ENCODE measurements around the gene GRIN2C. TPM values are rescaled to one million over a fixed set of nuclear protein-coding genes. Genes with fewer than 3 reads are reported as not detected.

The GRIN2C gene
- total and polyA plus RNA-seq, 9 of the 15 experiments (the other 6 are each of a cell fraction or from before 2014, with no cell fraction given), result under 0.01 to 0.33 (median 0.10) TPM; not detected in 2

DNA sequence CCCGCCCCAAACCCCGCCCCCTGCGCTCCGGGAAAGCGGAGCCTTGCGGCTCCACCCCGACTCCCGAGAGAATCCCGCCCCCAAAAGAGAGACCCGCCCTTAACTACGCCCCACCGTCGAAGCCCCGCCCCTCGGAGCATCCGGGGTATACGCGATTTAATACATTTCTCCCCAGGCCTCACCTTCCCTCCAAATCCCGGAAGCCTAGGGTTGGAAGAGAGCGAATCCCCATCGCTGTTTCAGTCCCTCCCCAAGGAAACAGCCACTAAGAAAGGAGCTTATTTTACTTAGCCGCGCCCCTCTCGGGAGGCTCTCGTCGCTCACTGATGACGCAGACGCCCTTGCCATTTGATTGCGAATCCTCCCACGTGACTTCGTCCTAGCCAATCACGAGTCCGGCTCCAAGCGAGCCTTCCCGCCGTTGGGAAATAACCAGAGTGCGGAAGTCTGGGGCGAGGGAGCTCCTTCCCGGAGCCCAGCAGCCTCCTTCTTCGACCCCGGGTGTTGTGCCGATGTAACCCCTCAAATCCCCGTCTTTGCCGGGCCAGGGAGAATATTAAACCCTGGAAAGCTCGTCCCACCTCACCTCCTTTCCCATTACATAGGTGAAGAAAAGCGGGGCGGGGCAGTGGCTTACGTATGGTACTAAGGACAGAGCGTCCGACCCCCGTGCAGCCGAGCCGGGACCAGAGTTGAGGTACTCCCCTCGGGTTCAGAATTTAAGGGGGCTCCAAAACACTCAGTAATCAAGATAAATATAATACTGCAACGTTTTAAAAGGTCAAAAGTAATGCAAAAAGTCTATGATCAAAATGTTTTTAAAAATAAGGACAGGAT, 13.6 kb upstream of the GRIN2C start (continued):
- TF ChIP-seq ZNF436 (CRISPR knock-in tag; IDR thresholded peaks at IDR 0.05), result peak; percentile 45; the same call in 1 of the 2 replicates
- peak; percentile 34 to 94; a peak in 2 of 4 replicates for TF ChIP-seq MLLT1 (IDR thresholded peaks at IDR 0.05)
- no peak for TF ChIP-seq ZNF316 (IDR thresholded peaks at IDR 0.05)
- no peak for TF ChIP-seq DPF2 (IDR thresholded peaks at IDR 0.05)
- peak; percentile 68 for TF ChIP-seq BRD9 (IDR thresholded peaks at IDR 0.05; ENCODE audit: low read depth, partially characterized antibody)
- peak; percentile 98 for TF ChIP-seq TFE3 (CRISPR knock-in tag; IDR thresholded peaks at IDR 0.05)
- TF ChIP-seq, protein P1, sequence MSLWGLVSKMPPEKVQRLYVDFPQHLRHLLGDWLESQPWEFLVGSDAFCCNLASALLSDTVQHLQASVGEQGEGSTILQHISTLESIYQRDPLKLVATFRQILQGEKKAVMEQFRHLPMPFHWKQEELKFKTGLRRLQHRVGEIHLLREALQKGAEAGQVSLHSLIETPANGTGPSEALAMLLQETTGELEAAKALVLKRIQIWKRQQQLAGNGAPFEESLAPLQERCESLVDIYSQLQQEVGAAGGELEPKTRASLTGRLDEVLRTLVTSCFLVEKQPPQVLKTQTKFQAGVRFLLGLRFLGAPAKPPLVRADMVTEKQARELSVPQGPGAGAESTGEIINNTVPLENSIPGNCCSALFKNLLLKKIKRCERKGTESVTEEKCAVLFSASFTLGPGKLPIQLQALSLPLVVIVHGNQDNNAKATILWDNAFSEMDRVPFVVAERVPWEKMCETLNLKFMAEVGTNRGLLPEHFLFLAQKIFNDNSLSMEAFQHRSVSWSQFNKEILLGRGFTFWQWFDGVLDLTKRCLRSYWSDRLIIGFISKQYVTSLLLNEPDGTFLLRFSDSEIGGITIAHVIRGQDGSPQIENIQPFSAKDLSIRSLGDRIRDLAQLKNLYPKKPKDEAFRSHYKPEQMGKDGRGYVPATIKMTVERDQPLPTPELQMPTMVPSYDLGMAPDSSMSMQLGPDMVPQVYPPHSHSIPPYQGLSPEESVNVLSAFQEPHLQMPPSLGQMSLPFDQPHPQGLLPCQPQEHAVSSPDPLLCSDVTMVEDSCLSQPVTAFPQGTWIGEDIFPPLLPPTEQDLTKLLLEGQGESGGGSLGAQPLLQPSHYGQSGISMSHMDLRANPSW (CRISPR knock-in tag; IDR thresholded peaks at IDR 0.05), result no peak
- TF ChIP-seq POLR2G (IDR thresholded peaks at IDR 0.05; ENCODE audit: low read depth, low read length), result peak; percentile 80
- TF ChIP-seq NUFIP1 (IDR thresholded peaks at IDR 0.05; ENCODE audit: partially characterized antibody), result no peak
- TF ChIP-seq JUND (IDR thresholded peaks at IDR 0.05; ENCODE audit: borderline replicate concordance, low read depth, low read length), result peak; percentile 63
- no peak; the same call in 2 of the 3 replicates for TF ChIP-seq JUND (tag; IDR thresholded peaks at IDR 0.05; ENCODE audit: borderline replicate concordance, low read depth, low read length)
- TF ChIP-seq, protein P2, sequence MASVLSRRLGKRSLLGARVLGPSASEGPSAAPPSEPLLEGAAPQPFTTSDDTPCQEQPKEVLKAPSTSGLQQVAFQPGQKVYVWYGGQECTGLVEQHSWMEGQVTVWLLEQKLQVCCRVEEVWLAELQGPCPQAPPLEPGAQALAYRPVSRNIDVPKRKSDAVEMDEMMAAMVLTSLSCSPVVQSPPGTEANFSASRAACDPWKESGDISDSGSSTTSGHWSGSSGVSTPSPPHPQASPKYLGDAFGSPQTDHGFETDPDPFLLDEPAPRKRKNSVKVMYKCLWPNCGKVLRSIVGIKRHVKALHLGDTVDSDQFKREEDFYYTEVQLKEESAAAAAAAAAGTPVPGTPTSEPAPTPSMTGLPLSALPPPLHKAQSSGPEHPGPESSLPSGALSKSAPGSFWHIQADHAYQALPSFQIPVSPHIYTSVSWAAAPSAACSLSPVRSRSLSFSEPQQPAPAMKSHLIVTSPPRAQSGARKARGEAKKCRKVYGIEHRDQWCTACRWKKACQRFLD (CRISPR knock-in tag; IDR thresholded peaks at IDR 0.05), result peak; percentile 86; the same call in 1 of the 2 replicates
- no peak for TF ChIP-seq ZBTB1 (CRISPR knock-in tag; IDR thresholded peaks at IDR 0.05; ENCODE audit: borderline replicate concordance, low read depth)
- peak; percentile 88 for TF ChIP-seq TBP (optimal IDR thresholded peaks at IDR 0.05; ENCODE audit: low read depth, low read length)
- no peak for TF ChIP-seq POLR3G (IDR thresholded peaks at IDR 0.05; ENCODE audit: extremely low read depth, insufficient read length, insufficient replicate concordance)
- TF ChIP-seq YBX1 (IDR thresholded peaks at IDR 0.05), result no peak
- TF ChIP-seq SMARCA5 (IDR thresholded peaks at IDR 0.05), result no peak
- TF ChIP-seq SETDB1 (IDR thresholded peaks at IDR 0.05; ENCODE audit: low read length), result no peak
- TF ChIP-seq CXXC5 (CRISPR knock-in tag; IDR thresholded peaks at IDR 0.05), result peak; percentile 76
- TF ChIP-seq, protein P3, sequence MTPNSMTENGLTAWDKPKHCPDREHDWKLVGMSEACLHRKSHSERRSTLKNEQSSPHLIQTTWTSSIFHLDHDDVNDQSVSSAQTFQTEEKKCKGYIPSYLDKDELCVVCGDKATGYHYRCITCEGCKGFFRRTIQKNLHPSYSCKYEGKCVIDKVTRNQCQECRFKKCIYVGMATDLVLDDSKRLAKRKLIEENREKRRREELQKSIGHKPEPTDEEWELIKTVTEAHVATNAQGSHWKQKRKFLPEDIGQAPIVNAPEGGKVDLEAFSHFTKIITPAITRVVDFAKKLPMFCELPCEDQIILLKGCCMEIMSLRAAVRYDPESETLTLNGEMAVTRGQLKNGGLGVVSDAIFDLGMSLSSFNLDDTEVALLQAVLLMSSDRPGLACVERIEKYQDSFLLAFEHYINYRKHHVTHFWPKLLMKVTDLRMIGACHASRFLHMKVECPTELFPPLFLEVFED (CRISPR knock-in tag; conservative IDR thresholded peaks at IDR 0.05), result 0 out of 2 replicates have a peak, but pooled peaks have one; percentile 53

All from K562 (cell line).